GF-D8 (cell line): ENCODE results near the gene MACF1.
"Not testable (repeated sequence)": the region's sequence is repeated elsewhere in the genome, so short reads cannot be mapped to it uniquely, and the experiment has no call there.

ENCODE experiments used
- DNase-seq: peaks from one replicate; lab custom pipeline; 2025; lab: John Stamatoyannopoulos, UW

MACF1 gene

GRCh38 chr1:39425151-39425550 lies 220.7 kb downstream of the MACF1 start:
- no peak for DNase-seq

- no peak for DNase-seq
Measured at GRCh38 chr1:39425634-39426033, 221.1 kb downstream of the MACF1 start.

GRCh38 chr1:39426346-39426745 lies 221.9 kb downstream of the MACF1 start:
- DNase-seq = no peak

GRCh38 chr1:39427374-39427773 lies 222.9 kb downstream of the MACF1 start:
- DNase-seq = no peak

GRCh38 chr1:39427912-39428311 lies 223.4 kb downstream of the MACF1 start:
- DNase-seq = no peak

- DNase-seq = no peak
Measured at GRCh38 chr1:39431927-39432326, 227.4 kb downstream of the MACF1 start.

GRCh38 chr1:39434797-39435395 lies 230.4 kb downstream of the MACF1 start:
- no peak for DNase-seq

- no peak for DNase-seq
Measured at GRCh38 chr1:39435597-39435996, 231.1 kb downstream of the MACF1 start.

GRCh38 chr1:39436842-39437241 lies 232.3 kb downstream of the MACF1 start:
- DNase-seq = no peak

GRCh38 chr1:39438042-39438441 lies 233.5 kb downstream of the MACF1 start:
- no peak for DNase-seq

GRCh38 chr1:39440856-39441255 lies 236.4 kb downstream of the MACF1 start:
- DNase-seq = no peak

- no peak for DNase-seq
Measured at GRCh38 chr1:39441797-39442196, 237.3 kb downstream of the MACF1 start.

- DNase-seq = no peak
Measured at GRCh38 chr1:39445573-39445972, 241.1 kb downstream of the MACF1 start.

GRCh38 chr1:39446986-39447567 lies 242.6 kb downstream of the MACF1 start:
- no peak for DNase-seq

- not testable (repeated sequence) for DNase-seq
Measured at GRCh38 chr1:39450041-39450440, 245.5 kb downstream of the MACF1 start.

- DNase-seq = no peak
Measured at GRCh38 chr1:39450956-39451606, 246.6 kb downstream of the MACF1 start.

- DNase-seq = no peak
Measured at GRCh38 chr1:39452081-39452480, 247.6 kb downstream of the MACF1 start.

GRCh38 chr1:39452540-39452939 lies 248.0 kb downstream of the MACF1 start:
- DNase-seq = no peak

GRCh38 chr1:39453603-39454002 lies 249.1 kb downstream of the MACF1 start:
- no peak for DNase-seq

GRCh38 chr1:39458991-39459390 lies 254.5 kb downstream of the MACF1 start:
- DNase-seq = no peak

- DNase-seq = no peak
Measured at GRCh38 chr1:39462074-39462473, 257.6 kb downstream of the MACF1 start.

GRCh38 chr1:39466413-39467107 lies 262.1 kb downstream of the MACF1 start:
- no peak for DNase-seq

- DNase-seq = not testable (repeated sequence)
Measured at GRCh38 chr1:39467108-39467720, 262.7 kb downstream of the MACF1 start.
